HUES48 (cell line): ENCODE measurements around the gene NPY4R.
"Not testable (repeated sequence)": the region's sequence is repeated elsewhere in the genome, so short reads cannot be mapped to it uniquely, and the experiment has no call there.

Experiments used
- H3K27ac ChIP-seq: one replicate; pipeline ENCODE4 v1.7.0; 2013; ENCODE audit warnings: low read depth, low read length, inconsistent platforms
- H3K27me3 ChIP-seq: 2 replicates; pipeline ENCODE4 v1.6.1; 2013; ENCODE audit warnings: mild to moderate bottlenecking, low read length; ENCODE audit not compliant: control insufficient read depth, insufficient read depth
- H3K36me3 ChIP-seq: 2 replicates; pipeline ENCODE4 v1.6.1; 2013; ENCODE audit warnings: low read length; ENCODE audit not compliant: control insufficient read depth, insufficient read depth
- H3K4me1 ChIP-seq: 2 replicates; pipeline ENCODE4 v1.6.1; 2013; ENCODE audit warnings: mild to moderate bottlenecking, low read length; ENCODE audit not compliant: control insufficient read depth, insufficient read depth
- H3K4me3 ChIP-seq: 2 replicates; pipeline ENCODE4 v1.5.1; 2013; ENCODE audit warnings: mild to moderate bottlenecking, low read depth, low read length
- H3K9ac ChIP-seq: 2 replicates; pipeline ENCODE4 v1.6.1; 2013; ENCODE audit warnings: mild to moderate bottlenecking, low read depth, low read length, moderate library complexity
- H3K9me3 ChIP-seq: 2 replicates; pipeline ENCODE4 v1.6.1; 2013; ENCODE audit warnings: low read length; ENCODE audit not compliant: control insufficient read depth, insufficient read depth

The NPY4R gene

GRCh38 chr10:46455992-46456391, 9.8 kb downstream of the NPY4R start:
- not testable (repeated sequence) for H3K27me3 ChIP-seq, H3K4me1 ChIP-seq, H3K9ac ChIP-seq, H3K4me3 ChIP-seq, H3K36me3 ChIP-seq, H3K9me3 ChIP-seq, H3K27ac ChIP-seq

DNA sequence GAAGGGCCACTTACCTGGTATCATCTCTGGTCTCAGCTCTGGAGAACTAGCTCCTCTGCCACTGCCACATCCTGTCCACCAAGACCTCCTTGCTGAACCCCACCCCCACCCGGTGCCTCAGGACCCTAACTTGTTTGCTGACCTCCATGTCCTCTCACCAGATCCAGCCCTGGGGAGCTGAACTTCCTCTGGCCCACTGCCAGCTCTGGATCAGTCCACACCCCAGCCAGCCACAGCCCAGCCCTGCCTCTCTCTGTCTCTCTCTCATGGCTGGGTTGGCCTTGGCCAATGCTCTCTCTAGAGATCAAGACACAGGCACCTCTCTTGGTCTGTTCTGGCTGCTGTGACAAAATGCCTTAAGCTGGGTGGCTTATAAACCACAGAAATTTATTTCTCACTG, 14.4 kb downstream of the NPY4R start:
- H3K27ac ChIP-seq, H3K9ac ChIP-seq, H3K36me3 ChIP-seq, H3K4me3 ChIP-seq, H3K9me3 ChIP-seq, H3K4me1 ChIP-seq, H3K27me3 ChIP-seq: not testable (repeated sequence)

DNA sequence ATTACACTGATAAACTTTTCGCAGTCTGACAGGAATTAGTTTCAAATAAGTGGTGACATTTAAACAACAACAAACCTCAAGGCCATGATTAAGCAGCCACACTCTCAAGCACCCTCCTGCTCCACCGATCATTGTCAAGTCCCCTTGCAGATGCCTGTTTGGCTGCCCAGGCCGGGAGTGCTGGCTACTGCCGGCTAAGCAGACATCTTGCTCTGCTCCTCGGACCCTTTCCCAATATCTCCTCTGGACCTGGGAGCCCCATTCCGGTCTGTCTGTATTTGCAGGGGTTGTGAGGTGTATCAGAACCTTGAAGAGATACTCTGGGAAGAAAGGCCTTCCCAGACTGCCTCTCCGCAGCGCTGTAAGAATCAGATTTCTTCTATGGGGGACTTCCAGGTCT, 14.9 kb downstream of the NPY4R start:
- not testable (repeated sequence) for H3K27ac ChIP-seq, H3K36me3 ChIP-seq, H3K9ac ChIP-seq, H3K9me3 ChIP-seq, H3K27me3 ChIP-seq, H3K4me3 ChIP-seq, H3K4me1 ChIP-seq

- H3K9ac ChIP-seq, H3K4me3 ChIP-seq, H3K27me3 ChIP-seq, H3K36me3 ChIP-seq, H3K4me1 ChIP-seq, H3K9me3 ChIP-seq, H3K27ac ChIP-seq: not testable (repeated sequence)
Observed at GRCh38 chr10:46447439-46447838, 18.3 kb downstream of the NPY4R start.

GRCh38 chr10:46445389-46446122, 20.2 kb downstream of the NPY4R start:
- not testable (repeated sequence) for H3K9me3 ChIP-seq, H3K27ac ChIP-seq, H3K4me1 ChIP-seq, H3K9ac ChIP-seq, H3K27me3 ChIP-seq, H3K4me3 ChIP-seq, H3K36me3 ChIP-seq

- not testable (repeated sequence) for H3K27me3 ChIP-seq, H3K4me1 ChIP-seq, H3K9me3 ChIP-seq, H3K27ac ChIP-seq, H3K9ac ChIP-seq, H3K36me3 ChIP-seq, H3K4me3 ChIP-seq
Observed at GRCh38 chr10:46443422-46443821, 22.3 kb downstream of the NPY4R start.

DNA sequence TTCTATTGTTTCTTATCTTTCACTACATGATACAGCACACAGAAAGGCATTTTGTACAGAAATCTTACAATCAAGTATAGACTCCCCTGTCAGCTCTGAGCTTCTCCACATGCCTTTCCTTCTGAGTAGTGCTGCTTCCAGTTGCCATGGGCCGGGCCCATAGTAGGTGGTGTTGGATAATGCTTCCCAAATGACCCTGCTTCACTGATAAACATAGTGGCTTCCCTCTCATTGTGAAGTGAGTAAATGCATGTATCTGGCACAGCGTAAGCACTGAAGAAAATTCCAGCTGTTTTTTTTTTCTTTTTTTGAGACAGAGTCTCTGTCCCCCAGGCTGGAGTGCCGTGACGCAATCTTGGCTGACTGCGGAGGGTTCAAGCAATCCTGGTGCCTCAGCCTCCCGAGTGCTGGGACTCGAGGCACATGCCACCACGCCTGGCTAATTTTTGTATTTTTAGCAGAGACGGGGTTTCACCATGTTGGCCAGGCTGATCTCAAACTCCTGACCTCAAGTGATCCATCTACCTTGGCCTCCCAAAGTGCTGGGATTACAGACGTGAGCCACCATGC, 23.0 kb downstream of the NPY4R start:
- not testable (repeated sequence) for H3K4me3 ChIP-seq

DNA sequence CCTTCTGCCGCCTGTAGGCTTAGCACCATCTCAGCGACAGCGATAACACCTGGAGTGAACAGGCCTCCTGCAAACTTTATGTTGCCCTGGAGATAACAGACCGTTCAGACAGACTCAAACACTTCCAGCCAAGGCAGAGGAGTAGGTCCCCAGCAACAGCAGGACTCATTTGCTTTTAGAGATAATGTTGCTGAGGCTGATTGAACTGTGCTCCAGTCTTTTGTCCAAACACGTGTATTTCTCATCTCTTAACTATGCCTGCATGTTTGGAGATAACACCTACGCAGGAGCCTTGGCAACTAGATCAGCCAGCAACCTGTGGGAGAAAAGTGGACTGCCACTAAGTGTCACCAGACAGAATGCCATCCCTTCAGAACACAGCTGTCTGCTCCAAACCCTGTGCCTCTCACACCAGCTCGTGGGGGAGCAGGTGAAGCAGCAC, 23.9 kb downstream of the NPY4R start:
- not testable (repeated sequence) for H3K9me3 ChIP-seq, H3K4me1 ChIP-seq, H3K36me3 ChIP-seq, H3K27me3 ChIP-seq, H3K9ac ChIP-seq, H3K27ac ChIP-seq, H3K4me3 ChIP-seq

More for the DNA sequence above, 23.0 kb downstream of the NPY4R start:
- H3K9me3 ChIP-seq, H3K27me3 ChIP-seq, H3K36me3 ChIP-seq, H3K9ac ChIP-seq, H3K4me1 ChIP-seq: not testable (repeated sequence)
- peak overlapping the region; percentile 5 for H3K27ac ChIP-seq

GRCh38 chr10:46440942-46441341, 24.8 kb downstream of the NPY4R start:
- H3K27me3 ChIP-seq, H3K4me3 ChIP-seq, H3K27ac ChIP-seq, H3K9me3 ChIP-seq, H3K4me1 ChIP-seq, H3K36me3 ChIP-seq, H3K9ac ChIP-seq: not testable (repeated sequence)

- H3K9ac ChIP-seq, H3K9me3 ChIP-seq, H3K27ac ChIP-seq, H3K27me3 ChIP-seq, H3K4me1 ChIP-seq, H3K4me3 ChIP-seq, H3K36me3 ChIP-seq: not testable (repeated sequence)
Observed at GRCh38 chr10:46423550-46423949, 42.2 kb downstream of the NPY4R start.

GRCh38 chr10:46419570-46420379, 46.0 kb downstream of the NPY4R start:
- not testable (repeated sequence) for H3K9me3 ChIP-seq, H3K4me3 ChIP-seq, H3K4me1 ChIP-seq, H3K9ac ChIP-seq, H3K27ac ChIP-seq, H3K27me3 ChIP-seq, H3K36me3 ChIP-seq
